WTC11 (cell line): ENCODE data around the gene PIK3CA. TPM values are rescaled to one million over a fixed set of nuclear protein-coding genes. Genes with fewer than 3 reads are reported as not detected.

Experiments
- ATAC-seq: fragments of 200-7000 bp; cut with Tn5 transposase; 2 replicates; pipeline ENCODE4 v1.10.0; 2021; ENCODE audit warnings: mild to moderate bottlenecking, moderate library complexity
- Bru-seq: library from RNA; stranded (reverse); fragments of 400-500 nt; gene quantifications from one replicate; lab custom pipeline; 2021; lab: Mats Ljungman, UMichigan
- CTCF ChIA-PET: fragments of 300-600 bp; sonication (Branson Sonifier 250); formaldehyde crosslinking; loops from one replicate; lab custom pipeline; 2021; ENCODE audit warnings: antibody characterized with exemption; lab: Charles Lee
- POLR2A ChIA-PET: fragments of 350-600 bp; sonication (Branson Sonifier 250); formaldehyde crosslinking; loops from one replicate; lab custom pipeline; 2021; ENCODE audit warnings: antibody characterized with exemption; lab: Charles Lee
- DNase-seq: peaks from one replicate; pipeline ENCODE4 v3.0.0; 2021; ENCODE audit warnings: low spot score
- H3K27ac Mint-ChIP-seq: 2 replicates; pipeline ENCODE4 v1.8.0; 2021; ENCODE audit warnings: mixed read lengths
- H3K27me3 Mint-ChIP-seq: 2 replicates; pipeline ENCODE4 v1.8.0; 2021; ENCODE audit warnings: low read depth, mild to moderate bottlenecking, moderate library complexity, mixed read lengths
- H3K36me3 Mint-ChIP-seq: 2 replicates; pipeline ENCODE4 v1.8.0; 2021; ENCODE audit warnings: mixed read lengths
- H3K4me1 Mint-ChIP-seq: 2 replicates; pipeline ENCODE4 v1.8.0; 2022; ENCODE audit warnings: mixed read lengths
- H3K4me3 Mint-ChIP-seq: 2 replicates; pipeline ENCODE4 v1.8.0; 2021; ENCODE audit warnings: mild to moderate bottlenecking, moderate library complexity, mixed read lengths
- H3K9me3 Mint-ChIP-seq: 2 replicates; pipeline ENCODE4 v1.8.0; 2021; ENCODE audit warnings: mixed read lengths
- CREB1 ChIP-seq: sonication (generic); formaldehyde crosslinking; IDR thresholded peaks from 2 replicates; pipeline ENCODE4 v1.8.0; 2023; ENCODE audit warnings: mild to moderate bottlenecking, missing genetic modification reagents
- CREM ChIP-seq: sonication (generic); formaldehyde crosslinking; IDR thresholded peaks from 2 replicates; pipeline ENCODE4 v1.8.1; 2022; ENCODE audit warnings: mild to moderate bottlenecking, missing genetic modification reagents, moderate library complexity
- FOXJ3 ChIP-seq: sonication (generic); formaldehyde crosslinking; IDR thresholded peaks from 2 replicates; pipeline ENCODE4 v1.9.0; 2021; ENCODE audit warnings: missing genetic modification reagents, mild to moderate bottlenecking, borderline replicate concordance
- FOXK1 ChIP-seq: sonication (generic); formaldehyde crosslinking; IDR thresholded peaks from 2 replicates; pipeline ENCODE4 v1.8.0; 2022; ENCODE audit warnings: mild to moderate bottlenecking, moderate library complexity, missing genetic modification reagents
- FOXP1 ChIP-seq: sonication (generic); formaldehyde crosslinking; IDR thresholded peaks from 2 replicates; pipeline ENCODE4 v1.8.0; 2022; ENCODE audit warnings: missing genetic modification reagents, mild to moderate bottlenecking, moderate library complexity, borderline replicate concordance
- NFYB ChIP-seq: sonication (generic); formaldehyde crosslinking; conservative IDR thresholded peaks from 2 replicates; pipeline ENCODE4 v1.8.0; 2022; ENCODE audit warnings: low read depth, missing genetic modification reagents
- NR2C2 ChIP-seq: sonication (generic); formaldehyde crosslinking; IDR thresholded peaks from 2 replicates; pipeline ENCODE4 v1.8.0; 2022; ENCODE audit warnings: mild to moderate bottlenecking, missing genetic modification reagents
- OVOL2 ChIP-seq: fragments of 250-450 bp; sonication (Bioruptor Pico); IDR thresholded peaks from 2 replicates; pipeline ENCODE4 v1.9.0; 2021; ENCODE audit warnings: mild to moderate bottlenecking, borderline replicate concordance
- SOX15 ChIP-seq: fragments of 250-450 bp; sonication (Bioruptor Pico); IDR thresholded peaks from 2 replicates; pipeline ENCODE4 v1.9.0; 2021; ENCODE audit warnings: mild to moderate bottlenecking
- SP1 ChIP-seq: sonication (generic); formaldehyde crosslinking; conservative IDR thresholded peaks from 2 replicates; pipeline ENCODE4 v1.8.1; 2022; ENCODE audit warnings: missing genetic modification reagents
- TP53 ChIP-seq: sonication (generic); formaldehyde crosslinking; IDR thresholded peaks from 2 replicates; pipeline ENCODE4 v1.8.1; 2023; ENCODE audit warnings: mild to moderate bottlenecking, missing genetic modification reagents
- USF2 ChIP-seq: sonication (generic); formaldehyde crosslinking; IDR thresholded peaks from 2 replicates; pipeline ENCODE4 v1.8.1; 2023; ENCODE audit warnings: mild to moderate bottlenecking, missing genetic modification reagents, moderate library complexity
- ZNF219 ChIP-seq: sonication (generic); formaldehyde crosslinking; IDR thresholded peaks from 2 replicates; pipeline ENCODE4 v1.8.0; 2023; ENCODE audit warnings: missing genetic modification reagents, mild to moderate bottlenecking, borderline replicate concordance
- ZNF263 ChIP-seq: sonication (generic); formaldehyde crosslinking; IDR thresholded peaks from 2 replicates; pipeline ENCODE4 v1.8.1; 2022; ENCODE audit warnings: low read depth, mild to moderate bottlenecking, moderate library complexity, missing genetic modification reagents
- ZNF416 ChIP-seq: fragments of 250-450 bp; sonication (Bioruptor Pico); IDR thresholded peaks from 2 replicates; pipeline ENCODE4 v1.9.0; 2021; ENCODE audit warnings: mild to moderate bottlenecking, inconsistent platforms
- long read RNA-seq, 3 experiments: library from RNA in 1 of 3; library from capped mRNA in 1 of 3; library from polyadenylated mRNA in 1 of 3; unstranded in 2 of 3; stranded (forward) in 1 of 3; transcript quantifications; one replicate each; pipeline ENCODE4 v2.0.0, GENCODE V29; 2021
- total RNA-seq: library from RNA; stranded (reverse); gene quantifications from 3 replicates; pipeline ENCODE4 v1.2.3, GENCODE V29; 2021
- TF ChIP-seq, protein P1 (sequence below): sonication (generic); formaldehyde crosslinking; IDR thresholded peaks from 2 replicates; pipeline ENCODE4 v1.8.0; 2022; ENCODE audit warnings: mild to moderate bottlenecking, missing genetic modification reagents
- TF ChIP-seq, protein P2 (sequence below): sonication (generic); formaldehyde crosslinking; IDR thresholded peaks from 2 replicates; pipeline ENCODE4 v1.8.1; 2023; ENCODE audit warnings: mild to moderate bottlenecking, missing genetic modification reagents, moderate library complexity
- TF ChIP-seq, protein P3 (sequence below): fragments of 250-450 bp; sonication (Bioruptor Pico); IDR thresholded peaks from 2 replicates; pipeline ENCODE4 v1.9.0; 2021; ENCODE audit warnings: moderate library complexity, mild to moderate bottlenecking, inconsistent platforms, borderline replicate concordance
- TF ChIP-seq, protein P4 (sequence below): fragments of 200-600 bp; IDR thresholded peaks from 2 replicates; pipeline ENCODE4 v1.8.0; 2022; ENCODE audit warnings: antibody characterized with exemption
- TF ChIP-seq, protein P5 (sequence below): sonication (generic); formaldehyde crosslinking; IDR thresholded peaks from 2 replicates; pipeline ENCODE4 v1.8.0; 2022; ENCODE audit warnings: mild to moderate bottlenecking, missing genetic modification reagents

The PIK3CA gene
- total RNA-seq (9.4 to 10.5 TPM (median 10.1 TPM) in 3 replicates), Bru-seq, nascent RNA (percentile 83 among the genes with signal in this experiment)
- long read RNA-seq, experiment 1, full-length matches to known transcripts: 23 of 36 reads
- long read RNA-seq, experiment 1, partial matches to known transcripts: 10 of 36 reads
- long read RNA-seq, experiment 1, other reads (novel, unspliced or antisense): 3 of 36 reads
- long read RNA-seq, experiment 2, full-length matches to known transcripts: 4 of 28 reads
- long read RNA-seq, experiment 2, partial matches to known transcripts: 11 of 28 reads
- long read RNA-seq, experiment 2, other reads (novel, unspliced or antisense): 13 of 28 reads
- long read RNA-seq, experiment 3: 0 reads

- Mint-ChIP-seq H3K9me3 (no peaks in the 10 kb centered on the region), H3K27me3 (no peaks in the 10 kb centered on the region), H3K27ac (peak within 1 kb of the TSS; percentile 84), H3K4me1 (peaks cover 36% of the 10 kb centered on the region), H3K4me3 (peak within 1 kb of the TSS; percentile 88), H3K36me3 (no peaks in the 10 kb centered on the region)
- CTCF ChIA-PET: interaction anchor here (0.6 to 1.3 kb wide), 5 partner anchors 26 to 484 kb away, joined by 3 to 7 read pairs (median 3); no protein-coding TSS in a partner anchor
- TF ChIP-seq NR2C2 (CRISPR knock-in tag) (peak; percentile 93), ZNF416 (no peak), SP1 (CRISPR knock-in tag) (peak; percentile 55), FOXP1 (no peak), CREM (CRISPR knock-in tag) (no peak)
- TF ChIP-seq, protein P1, sequence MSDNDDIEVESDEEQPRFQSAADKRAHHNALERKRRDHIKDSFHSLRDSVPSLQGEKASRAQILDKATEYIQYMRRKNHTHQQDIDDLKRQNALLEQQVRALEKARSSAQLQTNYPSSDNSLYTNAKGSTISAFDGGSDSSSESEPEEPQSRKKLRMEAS (CRISPR knock-in tag): 0 out of 2 replicates have a peak, but pooled peaks have one; percentile 34
- ATAC-seq (peak; percentile 87), DNase-seq (peak; percentile 87)
- POLR2A ChIA-PET: interaction anchor here (0.6 to 0.7 kb wide), 2 partner anchors 11 to 132 kb away, joined by 3 to 6 read pairs; no protein-coding TSS in a partner anchor
Measured at GRCh38 chr3:179147873-179148615, at the start of gene PIK3CA. PIK3CA (plus strand) TSS chr3:179148357; CDS start chr3:179198826, 50,469 bp downstream.

DNA sequence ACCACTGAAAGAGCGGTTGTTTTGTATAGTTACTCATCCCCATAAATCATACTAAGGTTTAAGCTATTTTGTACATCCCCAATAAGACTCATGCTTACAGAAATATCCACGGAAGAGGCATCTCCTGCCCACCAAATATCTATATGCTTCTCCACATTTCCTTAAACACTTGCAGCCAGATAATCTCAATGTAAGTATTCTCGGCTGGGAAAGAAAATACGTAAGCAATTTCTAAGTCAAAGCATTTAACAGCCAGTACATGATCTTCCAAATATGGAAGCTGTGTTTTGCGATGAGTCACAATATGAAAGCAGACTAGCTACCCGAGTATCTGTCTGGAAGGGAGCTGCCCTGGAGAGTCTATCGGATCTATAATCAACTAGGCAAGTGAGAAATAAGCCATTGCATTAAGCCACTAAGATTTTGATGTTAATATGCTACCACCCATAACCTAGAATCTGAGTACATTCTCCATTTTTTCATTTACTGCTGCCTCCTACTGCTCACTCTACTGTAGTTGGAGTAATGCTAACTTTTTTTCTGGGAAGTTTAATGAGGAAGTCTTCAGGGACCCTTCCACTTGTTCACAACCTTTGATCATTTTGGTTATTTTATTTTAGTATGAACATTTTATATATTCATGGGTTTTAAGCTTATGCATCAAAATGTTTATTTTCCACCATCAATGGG lies 49.6 kb upstream of the PIK3CA start:
- no peak for DNase-seq
- POLR2A ChIA-PET: no interaction called here
- TF ChIP-seq OVOL2 (CRISPR knock-in tag) (no peak), FOXJ3 (CRISPR knock-in tag) (no peak), FOXK1 (CRISPR knock-in tag) (no peak), FOXP1 (no peak), NFYB (CRISPR knock-in tag) (no peak), ZNF263 (no peak), ZNF219 (CRISPR knock-in tag) (no peak), USF2 (CRISPR knock-in tag) (no peak), SOX15 (CRISPR knock-in tag) (no peak), CREB1 (CRISPR knock-in tag) (no peak), TP53 (CRISPR knock-in tag) (no peak)
- TF ChIP-seq, protein P2, sequence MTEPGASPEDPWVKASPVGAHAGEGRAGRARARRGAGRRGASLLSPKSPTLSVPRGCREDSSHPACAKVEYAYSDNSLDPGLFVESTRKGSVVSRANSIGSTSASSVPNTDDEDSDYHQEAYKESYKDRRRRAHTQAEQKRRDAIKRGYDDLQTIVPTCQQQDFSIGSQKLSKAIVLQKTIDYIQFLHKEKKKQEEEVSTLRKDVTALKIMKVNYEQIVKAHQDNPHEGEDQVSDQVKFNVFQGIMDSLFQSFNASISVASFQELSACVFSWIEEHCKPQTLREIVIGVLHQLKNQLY (CRISPR knock-in tag): no peak
- TF ChIP-seq, protein P3, sequence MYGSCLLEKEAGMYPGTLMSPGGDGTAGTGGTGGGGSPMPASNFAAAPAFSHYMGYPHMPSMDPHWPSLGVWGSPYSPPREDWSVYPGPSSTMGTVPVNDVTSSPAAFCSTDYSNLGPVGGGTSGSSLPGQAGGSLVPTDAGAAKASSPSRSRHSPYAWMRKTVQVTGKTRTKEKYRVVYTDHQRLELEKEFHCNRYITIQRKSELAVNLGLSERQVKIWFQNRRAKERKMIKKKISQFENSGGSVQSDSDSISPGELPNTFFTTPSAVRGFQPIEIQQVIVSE (CRISPR knock-in tag): no peak
- TF ChIP-seq, protein P4, sequence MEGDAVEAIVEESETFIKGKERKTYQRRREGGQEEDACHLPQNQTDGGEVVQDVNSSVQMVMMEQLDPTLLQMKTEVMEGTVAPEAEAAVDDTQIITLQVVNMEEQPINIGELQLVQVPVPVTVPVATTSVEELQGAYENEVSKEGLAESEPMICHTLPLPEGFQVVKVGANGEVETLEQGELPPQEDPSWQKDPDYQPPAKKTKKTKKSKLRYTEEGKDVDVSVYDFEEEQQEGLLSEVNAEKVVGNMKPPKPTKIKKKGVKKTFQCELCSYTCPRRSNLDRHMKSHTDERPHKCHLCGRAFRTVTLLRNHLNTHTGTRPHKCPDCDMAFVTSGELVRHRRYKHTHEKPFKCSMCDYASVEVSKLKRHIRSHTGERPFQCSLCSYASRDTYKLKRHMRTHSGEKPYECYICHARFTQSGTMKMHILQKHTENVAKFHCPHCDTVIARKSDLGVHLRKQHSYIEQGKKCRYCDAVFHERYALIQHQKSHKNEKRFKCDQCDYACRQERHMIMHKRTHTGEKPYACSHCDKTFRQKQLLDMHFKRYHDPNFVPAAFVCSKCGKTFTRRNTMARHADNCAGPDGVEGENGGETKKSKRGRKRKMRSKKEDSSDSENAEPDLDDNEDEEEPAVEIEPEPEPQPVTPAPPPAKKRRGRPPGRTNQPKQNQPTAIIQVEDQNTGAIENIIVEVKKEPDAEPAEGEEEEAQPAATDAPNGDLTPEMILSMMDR: no peak
- TF ChIP-seq, protein P5, sequence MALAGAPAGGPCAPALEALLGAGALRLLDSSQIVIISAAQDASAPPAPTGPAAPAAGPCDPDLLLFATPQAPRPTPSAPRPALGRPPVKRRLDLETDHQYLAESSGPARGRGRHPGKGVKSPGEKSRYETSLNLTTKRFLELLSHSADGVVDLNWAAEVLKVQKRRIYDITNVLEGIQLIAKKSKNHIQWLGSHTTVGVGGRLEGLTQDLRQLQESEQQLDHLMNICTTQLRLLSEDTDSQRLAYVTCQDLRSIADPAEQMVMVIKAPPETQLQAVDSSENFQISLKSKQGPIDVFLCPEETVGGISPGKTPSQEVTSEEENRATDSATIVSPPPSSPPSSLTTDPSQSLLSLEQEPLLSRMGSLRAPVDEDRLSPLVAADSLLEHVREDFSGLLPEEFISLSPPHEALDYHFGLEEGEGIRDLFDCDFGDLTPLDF (CRISPR knock-in tag): no peak
- TF ChIP-seq, all 79 proteins: peak for 0
- no peak for ATAC-seq
- Mint-ChIP-seq H3K9me3 (no peaks in the 10 kb centered on the region), H3K27ac (no peak overlapping the region), H3K4me3 (no peak overlapping the region), H3K27me3 (no peaks in the 10 kb centered on the region), H3K4me1 (no peaks in the 10 kb centered on the region; the same call in 1 of the 2 replicates), H3K36me3 (no peaks in the 10 kb centered on the region)
- CTCF ChIA-PET: no interaction called here
